Inflammatory macrophage treated with lipopolysaccharide for 4 hours (primary cell): ENCODE measurements around the gene TMTC2.
"Not testable (repeated sequence)": the region's sequence is repeated elsewhere in the genome, so short reads cannot be mapped to it uniquely, and the experiment has no call there.

Experiments
- DNase-seq: peaks from one replicate; pipeline ENCODE4 v3.0.0-alpha.2; 2020

Gene TMTC2

GRCh38 chr12:82730953-82731459, 44.3 kb downstream of the TMTC2 start:
- DNase-seq, result no peak

DNA sequence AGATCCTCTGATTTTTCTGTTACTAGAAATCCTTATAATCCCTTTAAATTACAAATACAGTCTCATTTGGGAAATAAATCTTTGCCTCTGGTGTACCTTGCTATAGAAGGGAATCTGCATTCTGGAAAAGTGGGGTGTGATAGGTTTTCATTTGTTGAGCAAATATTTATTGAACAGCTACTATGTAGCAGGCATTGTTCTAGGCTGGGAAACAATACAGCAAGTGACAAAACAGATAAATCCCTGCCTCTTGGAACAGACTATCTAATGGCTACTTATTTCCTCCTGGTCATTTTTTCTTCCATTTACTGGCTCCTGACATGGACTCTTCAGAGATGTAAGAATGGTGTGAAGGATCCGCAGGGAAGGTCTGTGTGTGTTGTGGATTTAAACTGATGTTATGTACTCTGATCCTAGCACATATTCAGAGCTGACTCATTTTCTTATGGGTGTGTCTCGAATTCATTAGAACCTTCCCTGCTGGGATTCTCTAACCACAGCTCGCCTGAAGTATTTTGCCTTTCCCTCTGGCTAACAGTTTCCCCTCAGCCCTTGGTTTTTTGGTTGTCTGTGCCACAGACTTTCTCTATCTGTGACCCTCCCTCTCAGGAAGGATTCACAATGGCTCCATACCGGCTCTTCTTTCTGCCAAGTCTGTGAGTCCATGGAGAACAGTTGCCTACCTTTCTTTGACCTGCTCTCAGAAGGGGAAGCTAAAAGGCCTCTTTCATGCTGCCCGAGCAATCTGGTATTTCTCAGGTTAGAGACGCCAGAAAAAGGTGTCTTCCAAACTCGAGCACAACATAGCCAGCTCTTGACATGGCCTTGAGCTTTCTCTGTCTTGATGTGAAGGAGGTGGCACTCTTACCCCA, 53.7 kb downstream of the TMTC2 start:
- no peak for DNase-seq

DNA sequence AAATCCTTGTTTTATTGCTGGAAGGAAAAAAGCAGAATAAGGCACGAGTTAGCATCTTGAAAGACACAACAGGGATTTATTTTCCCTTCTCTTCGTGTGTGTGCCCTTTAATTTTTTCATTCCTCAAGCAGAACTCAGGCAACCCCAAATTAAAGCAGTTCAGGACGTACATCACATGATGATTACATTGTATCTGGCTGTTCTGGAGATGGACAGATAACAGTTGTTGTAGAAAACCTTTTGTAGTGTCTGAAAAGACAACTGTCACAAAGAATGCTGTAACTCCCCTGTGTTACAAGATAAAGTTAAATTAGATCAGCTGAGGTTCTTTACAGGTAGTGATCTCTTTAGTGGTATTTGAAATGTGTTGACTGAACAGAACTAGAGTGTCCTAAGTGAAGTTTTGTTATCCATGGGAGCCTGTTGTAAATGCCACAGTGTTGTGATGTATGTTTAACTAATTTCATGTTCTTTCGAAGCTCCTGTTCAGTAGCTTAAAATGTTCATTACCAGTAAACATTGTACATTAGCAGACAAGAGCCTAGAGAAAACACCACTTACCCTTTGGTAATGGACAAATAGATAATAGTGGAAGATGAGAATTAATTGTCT, 58.5 kb downstream of the TMTC2 start:
- DNase-seq, result no peak

GRCh38 chr12:82745807-82746206, 59.1 kb downstream of the TMTC2 start:
- DNase-seq, result no peak

GRCh38 chr12:82746668-82747067, 60.0 kb downstream of the TMTC2 start:
- no peak for DNase-seq

GRCh38 chr12:82749015-82749414, 62.3 kb downstream of the TMTC2 start:
- DNase-seq, result no peak

- DNase-seq, result no peak
Observed at GRCh38 chr12:82754856-82755255, 68.2 kb downstream of the TMTC2 start.

DNA sequence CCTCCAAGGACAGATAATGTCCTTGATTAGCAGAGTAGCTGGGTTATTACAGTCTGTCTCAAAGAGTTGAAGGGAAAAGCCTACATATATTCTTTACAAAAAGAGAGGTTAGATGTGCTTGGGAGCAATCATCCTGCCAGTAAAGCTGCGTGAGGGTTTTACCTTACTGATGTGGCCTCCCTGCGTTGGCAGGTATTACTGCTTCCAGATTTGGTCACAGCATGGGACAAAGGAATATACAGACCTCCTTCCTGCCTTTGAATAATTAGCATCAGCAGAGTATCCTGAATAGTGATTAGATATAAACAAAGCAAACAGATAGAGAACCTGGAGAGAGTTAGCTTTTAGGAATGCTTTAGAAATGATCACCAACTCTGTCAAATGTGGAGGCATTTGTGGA, 69.6 kb downstream of the TMTC2 start:
- DNase-seq, result no peak

DNA sequence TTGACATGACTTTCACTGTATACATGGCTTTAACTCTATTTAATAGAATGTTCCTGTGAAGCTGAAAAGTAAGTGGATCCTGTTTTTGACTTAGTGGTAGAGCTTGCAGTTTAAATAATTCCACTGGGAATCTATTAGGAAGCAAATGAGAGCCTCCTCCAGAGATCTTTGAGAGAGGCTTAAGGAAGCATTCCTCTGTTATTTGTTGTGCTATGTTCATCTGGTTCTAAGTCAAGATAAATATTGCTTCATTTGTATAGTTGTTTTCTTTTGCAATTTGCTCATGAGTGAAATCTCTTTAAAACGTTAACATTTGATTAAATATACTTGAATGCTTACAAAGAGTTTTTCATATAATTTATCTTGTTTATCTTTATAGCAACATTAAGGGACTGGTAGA, 70.4 kb downstream of the TMTC2 start:
- DNase-seq, result no peak

DNA sequence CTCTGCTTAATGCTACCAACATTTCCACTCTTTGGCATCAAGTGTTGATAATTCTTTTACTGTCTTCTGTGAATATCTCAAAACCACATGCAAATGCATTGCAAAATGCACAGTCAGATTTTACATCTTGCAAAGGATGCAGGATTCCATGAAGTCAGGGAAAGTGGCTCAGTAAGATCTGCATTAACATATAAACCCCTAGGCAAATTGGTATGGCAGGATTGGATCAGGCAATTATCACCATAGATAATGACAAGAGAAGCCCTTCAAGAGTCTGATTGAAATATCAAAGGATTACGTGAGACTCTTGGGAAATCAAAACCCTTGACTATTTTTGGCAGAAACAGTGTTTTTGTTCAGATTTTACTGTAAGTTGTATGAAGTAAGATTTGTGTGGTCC, 71.0 kb downstream of the TMTC2 start:
- no peak for DNase-seq

GRCh38 chr12:82758749-82759330, 72.1 kb downstream of the TMTC2 start:
- DNase-seq, result no peak

DNA sequence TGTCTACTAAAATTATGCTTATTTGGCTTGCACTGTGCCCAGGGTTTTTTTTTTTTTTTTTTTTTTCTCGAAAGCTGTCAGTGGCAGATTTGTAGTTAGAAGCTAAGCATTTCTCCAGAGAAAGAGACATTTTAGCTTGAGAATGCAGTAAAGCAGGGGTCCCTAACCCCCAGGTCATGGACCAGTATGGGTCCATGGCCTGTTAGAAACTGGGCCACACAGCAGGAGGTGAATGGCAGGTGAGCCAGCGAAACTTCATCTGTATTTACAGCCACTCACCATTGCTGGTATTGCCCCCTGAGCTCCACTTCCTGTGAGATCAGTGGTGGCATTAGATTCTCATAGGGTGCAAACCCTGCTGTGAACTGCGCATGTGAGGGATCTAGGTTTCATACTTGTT, 73.7 kb downstream of the TMTC2 start:
- no peak for DNase-seq

DNA sequence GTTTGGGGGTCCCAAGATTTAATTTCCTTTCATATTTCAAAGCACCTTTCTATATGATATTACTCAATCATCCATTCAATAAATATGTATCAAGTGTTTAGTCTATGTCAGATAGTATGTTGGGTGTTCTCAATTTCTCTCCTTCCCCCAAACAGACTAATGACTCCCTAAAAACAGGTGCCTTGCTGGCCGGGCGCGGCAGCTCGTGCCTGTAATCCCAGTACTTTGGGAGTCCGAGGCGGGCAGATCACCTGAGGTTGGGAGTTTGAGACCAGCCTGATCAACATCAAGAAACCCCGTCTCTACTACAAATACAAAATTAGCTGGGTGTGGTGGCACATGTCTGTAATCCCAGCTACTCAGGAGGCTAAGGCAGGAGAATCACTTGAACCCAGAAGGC, 78.5 kb downstream of the TMTC2 start:
- not testable (repeated sequence) for DNase-seq

DNA sequence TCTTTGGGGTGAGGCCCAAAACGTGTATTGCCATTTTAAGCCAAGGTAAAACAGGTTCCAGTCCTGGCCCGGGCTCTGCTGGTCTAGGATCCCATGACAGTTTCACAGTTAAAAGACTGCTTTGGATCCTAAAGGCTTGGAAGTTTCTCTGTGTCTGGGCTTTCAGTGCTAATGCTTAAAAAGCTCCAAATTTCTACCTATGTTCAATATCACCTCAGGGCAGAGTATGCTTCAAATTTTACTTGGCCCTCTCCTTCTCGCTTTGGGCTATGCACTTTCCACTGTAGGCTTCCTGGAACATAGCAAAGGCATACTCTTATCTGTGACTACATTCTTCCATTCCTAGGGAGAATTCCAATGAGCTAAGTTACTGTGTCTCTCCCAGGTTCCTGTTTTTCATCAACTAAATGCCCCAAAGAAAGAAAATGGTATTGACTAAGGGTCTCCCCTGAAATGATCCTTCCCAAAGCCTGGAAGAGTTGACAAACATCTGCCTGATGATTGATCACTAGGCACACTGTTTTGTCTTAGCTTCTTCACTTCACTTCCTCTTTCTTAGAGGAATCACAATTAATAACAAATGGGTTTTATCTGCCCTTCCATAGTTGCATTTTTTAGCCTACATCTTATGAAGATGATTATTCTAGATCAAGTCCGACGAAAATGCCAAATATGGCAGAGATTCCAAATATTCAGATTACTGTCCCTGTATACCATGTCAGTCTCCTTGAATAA, 79.4 kb downstream of the TMTC2 start:
- DNase-seq, result no peak

DNA sequence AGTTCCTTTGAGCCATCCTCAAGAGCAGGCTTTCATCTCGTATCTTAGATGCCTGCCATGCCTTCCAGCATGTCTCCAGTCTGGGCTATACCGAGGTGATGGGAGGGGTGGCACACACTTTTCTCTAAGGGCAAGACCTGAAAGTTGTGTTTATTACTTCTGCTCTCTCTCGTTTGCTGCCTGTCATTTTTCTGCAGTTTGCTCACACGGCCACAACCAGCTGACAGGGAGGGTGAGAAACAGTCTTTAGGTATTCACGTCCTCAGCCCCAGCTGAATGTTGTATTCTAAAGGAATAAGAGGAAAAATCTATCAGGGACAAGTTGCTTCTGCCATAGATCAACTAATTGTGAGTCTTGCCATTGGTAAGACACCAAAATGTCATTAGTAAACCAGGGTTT, 88.0 kb downstream of the TMTC2 start:
- no peak for DNase-seq

GRCh38 chr12:82780517-82780916, 93.8 kb downstream of the TMTC2 start:
- no peak for DNase-seq

DNA sequence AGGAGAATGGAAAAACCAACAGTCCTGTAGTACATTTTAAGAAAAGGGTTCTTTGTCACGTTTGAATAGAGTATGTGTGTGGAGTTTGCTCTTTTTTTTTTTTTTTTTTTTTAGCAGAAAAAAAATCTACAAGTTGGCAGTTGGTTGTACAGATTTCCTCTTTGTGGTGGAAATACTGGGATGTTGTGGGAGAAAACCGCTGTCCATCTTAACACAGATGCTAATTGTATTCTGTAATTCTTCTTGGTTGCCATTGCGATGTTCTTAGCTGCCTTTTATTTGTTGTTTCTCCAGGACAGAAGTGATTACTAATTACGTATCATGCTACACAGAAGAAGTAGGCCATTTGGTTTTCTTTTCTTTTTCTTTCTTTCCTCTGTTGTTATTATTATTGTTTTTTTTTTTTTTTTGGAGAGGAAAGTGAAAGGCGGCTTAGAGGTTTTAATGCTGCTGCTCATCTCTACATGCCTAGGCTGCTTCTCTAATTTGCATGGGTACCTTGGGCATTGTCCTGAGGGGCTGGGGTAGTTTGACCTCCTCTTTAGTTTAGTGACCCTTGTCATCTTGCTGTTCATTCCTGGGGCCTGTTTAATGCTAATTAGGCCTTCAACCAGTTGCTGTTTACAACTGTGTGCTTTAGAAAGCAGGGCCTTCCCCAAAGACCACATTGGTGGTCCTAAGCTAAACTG, 94.7 kb downstream of the TMTC2 start:
- no peak for DNase-seq

DNA sequence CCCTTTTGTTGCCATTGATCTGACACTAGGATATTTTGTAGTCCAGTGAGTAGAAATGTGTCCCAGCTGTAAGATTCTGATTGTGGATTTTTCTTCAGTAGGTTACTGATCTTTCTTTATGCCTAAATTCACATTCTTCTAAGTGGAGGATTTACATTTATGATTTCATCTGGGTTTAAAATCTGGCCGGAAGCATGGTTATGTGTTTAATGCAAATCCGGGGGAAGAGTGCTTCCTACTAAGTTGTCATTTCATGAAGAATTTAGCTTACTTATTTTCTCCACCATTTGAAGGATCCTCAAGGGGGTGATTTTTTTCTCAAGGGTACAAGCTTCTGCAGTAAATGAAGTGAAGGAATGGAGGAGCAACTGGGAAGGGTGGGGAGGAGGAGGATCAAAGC, 96.7 kb downstream of the TMTC2 start:
- DNase-seq, result no peak

- no peak for DNase-seq
Observed at GRCh38 chr12:82787016-82787415, 100.3 kb downstream of the TMTC2 start.

DNA sequence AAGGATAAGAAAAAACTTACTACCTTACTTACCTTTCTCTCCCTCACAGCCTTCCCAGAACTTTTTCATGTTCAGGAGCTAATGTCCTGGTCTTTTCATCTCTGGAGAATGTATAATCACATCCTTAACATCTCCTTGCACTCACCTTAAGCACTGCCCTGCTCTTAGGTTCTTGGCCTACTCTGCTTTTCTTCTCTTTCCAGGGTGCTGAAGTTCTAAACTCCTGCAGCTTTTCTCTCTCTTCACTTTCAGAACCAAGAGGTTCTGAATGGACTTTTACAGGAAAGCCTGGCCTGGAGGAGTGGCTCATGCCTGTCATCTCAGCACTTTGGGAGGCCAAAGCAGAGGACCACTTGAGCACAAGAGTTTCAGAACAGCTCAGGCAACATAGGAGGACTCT, 101.9 kb downstream of the TMTC2 start:
- DNase-seq, result no peak

GRCh38 chr12:82789674-82790073, 103.0 kb downstream of the TMTC2 start:
- DNase-seq, result no peak

DNA sequence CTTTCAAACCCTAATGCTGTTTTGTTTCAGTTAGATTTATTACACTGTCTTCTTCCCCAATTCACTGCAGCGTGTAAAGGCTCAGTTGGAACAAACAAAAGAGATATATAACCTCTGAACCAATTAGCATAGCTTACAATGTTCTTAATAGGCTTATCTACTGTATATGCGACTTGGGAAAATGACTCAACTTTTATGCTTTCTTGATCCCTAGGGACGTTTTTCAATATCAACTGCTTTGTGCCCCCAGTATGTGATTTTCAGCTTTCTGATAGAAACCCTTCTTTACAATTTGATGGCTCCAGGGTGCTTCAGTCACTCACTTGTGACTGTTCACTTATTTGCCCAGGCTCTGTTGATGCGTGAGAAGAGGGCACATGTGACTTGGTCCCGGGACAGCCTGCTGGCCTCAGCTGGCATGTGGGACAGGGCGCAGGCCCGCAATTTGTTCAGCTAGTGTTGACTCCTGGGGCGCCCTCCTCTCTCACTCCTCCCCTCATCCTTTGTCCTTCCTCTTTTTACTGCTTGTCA, 107.1 kb downstream of the TMTC2 start:
- DNase-seq, result no peak
